Right hindlimb (tissue), 1 donor: ENCODE data around the gene TUG1.
A peak's percentile ranks its signal among the peaks of the same experiment; 100 is the strongest.

Source experiments
- DNase-seq: peaks from one replicate; pipeline ENCODE4 v3.0.0-alpha.2; 2018

Gene TUG1

GRCh38 chr22:30968924-30969531 is at the start of gene TUG1:
TUG1 (plus strand) TSS chr22:30969265.
- peak; percentile 99 for DNase-seq

- no peak for DNase-seq
Observed at GRCh38 chr22:30919973-30920372, 49.1 kb upstream of the TUG1 start.

- peak; percentile 79 for DNase-seq
Observed at GRCh38 chr22:30920407-30920806, 48.7 kb upstream of the TUG1 start.

GRCh38 chr22:30921108-30921507 is 48.0 kb upstream of the TUG1 start:
- no peak for DNase-seq

GRCh38 chr22:30922151-30922611 is 46.9 kb upstream of the TUG1 start:
- peak; percentile 62 for DNase-seq

- no peak for DNase-seq
Observed at GRCh38 chr22:30923168-30923900, 45.7 kb upstream of the TUG1 start.

GRCh38 chr22:30925667-30926066 is 43.4 kb upstream of the TUG1 start:
- no peak for DNase-seq

- DNase-seq, result no peak
Observed at GRCh38 chr22:30926706-30927105, 42.4 kb upstream of the TUG1 start.

- no peak for DNase-seq
Observed at GRCh38 chr22:30927806-30928205, 41.3 kb upstream of the TUG1 start.

- no peak for DNase-seq
Observed at GRCh38 chr22:30928401-30928800, 40.7 kb upstream of the TUG1 start.

- DNase-seq, result no peak
Observed at GRCh38 chr22:30930228-30930627, 38.8 kb upstream of the TUG1 start.

- DNase-seq, result no peak
Observed at GRCh38 chr22:30931541-30932300, 37.3 kb upstream of the TUG1 start.

- no peak for DNase-seq
Observed at GRCh38 chr22:30932661-30933060, 36.4 kb upstream of the TUG1 start.

- DNase-seq, result no peak
Observed at GRCh38 chr22:30933457-30933856, 35.6 kb upstream of the TUG1 start.

GRCh38 chr22:30934053-30934452 is 35.0 kb upstream of the TUG1 start:
- no peak for DNase-seq

- DNase-seq, result no peak
Observed at GRCh38 chr22:30940685-30941362, 28.2 kb upstream of the TUG1 start.

- no peak for DNase-seq
Observed at GRCh38 chr22:30941363-30941740, 27.7 kb upstream of the TUG1 start.

GRCh38 chr22:30943368-30943767 is 25.7 kb upstream of the TUG1 start:
- DNase-seq, result no peak

GRCh38 chr22:30944986-30945385 is 24.1 kb upstream of the TUG1 start:
- no peak for DNase-seq

- DNase-seq, result no peak
Observed at GRCh38 chr22:30945653-30946052, 23.4 kb upstream of the TUG1 start.

GRCh38 chr22:30946354-30946753 is 22.7 kb upstream of the TUG1 start:
- no peak for DNase-seq

- DNase-seq, result no peak
Observed at GRCh38 chr22:30947173-30947815, 21.8 kb upstream of the TUG1 start.
